IPS-NIHi7 (cell line): ENCODE data around the gene ARL6.
A peak's percentile ranks its signal among the peaks of the same experiment; 100 is the strongest.

ENCODE experiments used
- DNase-seq: peaks from one replicate; pipeline ENCODE4 v3.0.0; 2012; ENCODE audit warnings: mixed read lengths; ENCODE audit errors: extremely low spot score

ARL6 gene, protein sequence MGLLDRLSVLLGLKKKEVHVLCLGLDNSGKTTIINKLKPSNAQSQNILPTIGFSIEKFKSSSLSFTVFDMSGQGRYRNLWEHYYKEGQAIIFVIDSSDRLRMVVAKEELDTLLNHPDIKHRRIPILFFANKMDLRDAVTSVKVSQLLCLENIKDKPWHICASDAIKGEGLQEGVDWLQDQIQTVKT

DNA sequence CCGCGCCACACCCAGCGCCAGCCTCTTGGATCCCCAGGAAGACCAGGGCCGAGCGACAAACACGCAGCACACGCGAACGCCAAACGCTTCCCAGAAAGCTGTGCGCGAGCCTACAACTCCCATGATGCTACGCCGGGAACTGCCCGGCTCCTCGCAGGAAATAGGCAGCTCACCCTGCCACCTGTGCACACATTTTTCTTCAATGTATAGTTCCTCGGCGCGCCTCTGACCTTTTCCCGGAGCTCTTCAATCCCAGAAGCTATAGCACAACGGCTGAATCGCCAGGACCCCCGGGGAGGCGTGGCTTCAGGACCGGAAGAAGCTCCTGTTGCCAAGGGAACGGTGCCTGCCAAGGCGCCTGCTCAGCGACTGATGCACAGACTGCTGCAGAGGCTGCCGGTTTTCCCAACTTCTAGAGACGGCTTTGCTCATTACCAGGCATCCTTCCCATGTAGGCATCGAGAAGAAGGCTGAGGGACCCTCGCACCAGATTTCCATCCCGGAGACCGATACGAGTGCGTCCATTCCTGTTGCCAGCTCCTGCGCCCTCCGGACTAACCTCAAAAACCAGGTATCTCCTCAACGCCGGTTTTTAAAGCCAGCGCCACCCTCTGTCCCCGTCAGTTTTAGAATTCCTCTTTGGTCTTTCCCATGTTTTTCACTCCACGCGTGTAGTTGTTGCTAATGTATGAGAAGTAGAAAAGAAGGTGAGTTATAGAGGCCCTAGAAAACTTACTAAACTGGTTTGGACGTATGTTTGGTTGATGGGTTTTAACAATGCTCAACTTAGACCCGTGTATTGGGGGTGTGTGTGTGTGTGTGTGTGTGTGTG lies at the start of gene ARL6:
ARL6 (plus strand) TSS at position 352 of the 832 bp plus-strand sequence. CDS start 3,350 bp downstream, outside the sequence.
- peak; percentile 82 for DNase-seq

DNA sequence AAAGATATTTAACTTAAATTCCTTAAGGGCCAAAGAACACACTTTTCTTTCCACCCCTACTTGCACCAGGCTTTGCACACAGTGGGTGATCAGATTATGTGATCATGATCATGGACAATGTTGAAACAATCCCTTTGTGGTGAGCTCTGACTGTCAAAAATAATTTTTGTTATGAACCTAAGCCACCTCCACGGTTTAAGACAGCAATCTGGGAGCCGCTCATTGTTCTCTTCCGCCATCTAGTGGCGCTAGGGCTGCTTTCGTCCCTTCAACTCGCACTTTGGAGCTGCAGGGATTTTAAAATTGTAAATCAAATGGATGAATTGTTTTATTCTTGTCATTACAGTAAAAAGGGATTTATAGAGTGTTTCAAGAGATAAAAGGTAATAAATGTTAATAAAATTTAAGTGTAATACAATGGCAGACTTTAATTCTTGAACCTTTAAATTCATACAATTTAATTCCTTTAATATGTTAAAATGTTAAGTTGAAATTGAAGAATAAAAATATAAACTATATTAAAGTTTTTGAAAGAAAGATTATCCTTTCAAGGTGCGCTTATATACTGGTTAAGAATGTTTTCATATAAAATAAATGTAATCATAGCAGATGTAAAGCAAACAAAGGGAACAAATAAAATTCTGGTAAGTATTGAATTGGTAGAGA lies 45.3 kb upstream of the ARL6 start:
- DNase-seq = peak; percentile 70

DNA sequence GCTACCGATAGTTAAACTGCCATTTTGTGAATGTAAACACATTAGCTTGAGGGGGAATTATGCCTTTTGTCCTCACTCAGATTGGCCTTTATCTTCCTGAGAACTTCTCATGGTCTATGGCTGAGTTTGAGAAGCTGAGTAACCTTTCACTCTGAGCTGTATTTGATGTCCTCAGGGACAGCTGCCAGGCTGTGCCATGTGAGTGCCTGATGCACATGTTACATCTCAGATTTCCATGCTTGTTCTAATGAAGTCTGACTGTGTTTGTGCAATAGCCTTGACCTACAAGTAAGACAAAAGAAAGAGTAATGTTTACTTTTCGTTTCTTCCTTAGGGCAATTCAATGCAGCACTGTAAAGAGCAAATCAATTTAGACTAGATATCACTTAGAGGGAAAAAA lies 44.1 kb upstream of the ARL6 start:
- DNase-seq = no peak

DNA sequence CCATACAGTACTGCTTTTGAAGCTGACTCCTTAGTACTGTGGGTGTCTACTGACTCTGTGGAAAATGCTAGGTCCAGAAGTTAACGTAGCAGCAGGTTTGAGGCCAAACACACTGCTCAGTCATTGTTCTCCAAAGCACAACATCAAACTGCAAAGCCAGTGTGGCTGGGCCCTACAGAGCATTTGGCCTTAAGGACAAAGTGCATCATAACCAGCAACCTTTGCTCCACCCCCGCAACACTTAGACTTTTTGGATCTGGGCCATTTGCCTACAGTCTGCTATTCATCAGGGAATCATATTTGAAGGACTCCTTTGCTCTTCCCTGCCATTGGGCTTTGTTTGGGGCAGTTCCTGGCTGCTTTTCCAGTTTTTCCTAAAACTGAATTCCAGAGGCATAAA lies 43.1 kb upstream of the ARL6 start:
- DNase-seq = no peak

DNA sequence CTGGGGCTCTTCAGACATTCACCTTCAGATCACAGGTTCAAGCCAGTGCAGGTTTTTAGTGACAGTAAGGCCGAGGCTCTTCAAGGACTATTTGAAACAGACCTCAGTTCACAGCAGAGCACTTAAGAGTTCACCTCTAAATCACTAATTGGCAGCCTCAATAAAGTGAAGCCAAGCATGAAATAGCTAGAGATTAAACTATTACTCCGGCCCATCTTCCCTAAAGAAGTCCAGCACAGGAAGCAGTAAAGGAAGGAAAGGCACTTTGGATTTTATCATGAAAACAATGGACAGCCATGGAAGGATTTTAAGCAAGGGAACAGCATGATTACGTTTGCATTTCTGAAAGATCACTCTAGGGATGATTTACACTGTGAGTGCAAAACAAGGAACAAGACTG lies 27.6 kb upstream of the ARL6 start:
- no peak for DNase-seq

DNA sequence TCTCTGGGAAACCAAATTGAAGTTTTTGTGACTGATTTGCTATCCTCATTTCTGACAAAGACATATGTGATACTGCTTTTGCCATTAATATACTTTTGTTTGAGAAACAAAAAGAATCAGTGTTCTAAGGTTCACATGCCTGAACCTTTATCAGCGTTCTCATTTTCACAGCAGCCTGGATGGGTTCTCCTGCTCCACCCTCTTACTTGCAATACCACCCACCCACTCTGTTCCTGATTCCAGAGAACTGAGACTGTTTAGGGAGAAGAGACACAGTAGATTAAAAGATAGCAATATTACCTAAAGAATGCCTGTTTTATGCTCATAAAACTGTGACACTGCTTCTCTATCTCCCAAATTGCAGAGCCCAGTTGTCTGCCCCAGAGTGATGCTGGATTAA lies 25.8 kb upstream of the ARL6 start:
- DNase-seq = no peak

DNA sequence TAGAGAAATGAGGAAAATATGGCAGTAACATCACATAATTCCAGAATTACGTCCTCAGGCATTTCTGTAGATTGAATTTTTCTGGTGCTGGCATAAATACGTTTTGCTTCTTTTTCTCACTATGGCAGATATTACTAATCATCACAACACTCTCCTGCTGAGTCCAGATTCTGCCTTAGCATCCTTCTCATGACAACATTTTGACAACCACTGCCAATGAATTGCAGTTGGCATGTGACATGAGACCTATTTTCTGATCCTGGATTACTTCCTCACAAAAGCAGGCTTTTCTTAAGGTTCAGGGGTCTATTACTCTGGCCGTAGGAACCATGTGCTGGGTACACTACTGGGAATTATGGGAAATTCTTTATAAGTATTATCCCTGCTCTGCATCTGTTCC lies 22.5 kb upstream of the ARL6 start:
- no peak for DNase-seq

DNA sequence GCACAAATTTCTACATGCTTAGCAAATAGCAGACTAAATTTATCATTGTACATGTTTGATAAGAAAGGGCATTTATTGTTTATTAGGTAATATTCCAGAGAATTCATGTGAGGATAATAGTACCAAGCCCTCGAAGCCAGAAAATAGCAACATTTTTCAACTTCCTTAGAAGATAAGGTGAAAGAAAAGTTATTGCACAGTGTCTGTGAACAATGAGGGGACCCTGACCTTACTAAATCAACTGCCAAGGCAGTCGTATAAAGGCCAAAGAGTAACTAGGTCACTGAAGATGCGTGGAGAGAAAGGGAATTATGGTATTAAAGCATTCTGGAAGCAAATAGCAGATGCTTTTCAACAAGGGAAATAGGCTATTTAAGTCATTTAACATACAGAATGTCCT lies 20.3 kb upstream of the ARL6 start:
- DNase-seq = no peak

DNA sequence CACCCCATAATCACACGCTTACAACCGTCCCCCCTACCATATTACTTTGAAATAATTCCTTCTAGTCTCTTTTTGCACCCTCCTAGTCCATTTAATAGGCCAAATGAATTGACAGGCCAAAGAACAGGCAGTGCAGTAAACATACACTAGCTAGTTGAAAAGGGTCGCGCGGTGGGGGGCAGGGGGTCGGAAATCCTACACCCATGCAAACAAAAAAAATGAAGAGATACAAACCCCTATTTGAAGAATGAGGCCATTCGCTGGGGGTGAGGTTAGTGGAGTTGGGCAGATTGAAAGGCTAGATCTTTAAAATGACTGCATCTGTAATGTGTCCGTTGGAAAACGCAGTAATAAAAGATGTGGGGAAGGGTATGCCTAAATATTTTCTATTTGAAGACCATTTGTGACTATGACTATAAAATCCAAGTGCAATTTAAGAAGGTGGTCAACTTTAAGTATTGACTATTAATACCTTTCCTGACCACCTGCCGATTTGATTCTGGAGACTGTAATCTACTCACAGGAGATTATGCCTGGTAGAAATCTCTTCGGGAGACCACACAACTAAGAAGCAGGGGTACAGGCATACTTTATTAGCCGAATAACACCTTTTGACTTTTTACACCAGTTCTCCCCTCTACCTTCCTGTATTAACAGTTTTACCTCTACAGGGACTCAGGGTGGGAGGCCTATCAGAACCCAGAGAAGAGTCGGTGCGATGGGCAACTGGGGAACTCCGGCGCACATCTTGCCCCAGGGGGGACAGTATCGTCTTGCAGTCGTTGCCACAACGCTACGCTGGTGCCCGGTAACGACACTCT lies 762 bp upstream of the ARL6 start:
- no peak for DNase-seq

DNA sequence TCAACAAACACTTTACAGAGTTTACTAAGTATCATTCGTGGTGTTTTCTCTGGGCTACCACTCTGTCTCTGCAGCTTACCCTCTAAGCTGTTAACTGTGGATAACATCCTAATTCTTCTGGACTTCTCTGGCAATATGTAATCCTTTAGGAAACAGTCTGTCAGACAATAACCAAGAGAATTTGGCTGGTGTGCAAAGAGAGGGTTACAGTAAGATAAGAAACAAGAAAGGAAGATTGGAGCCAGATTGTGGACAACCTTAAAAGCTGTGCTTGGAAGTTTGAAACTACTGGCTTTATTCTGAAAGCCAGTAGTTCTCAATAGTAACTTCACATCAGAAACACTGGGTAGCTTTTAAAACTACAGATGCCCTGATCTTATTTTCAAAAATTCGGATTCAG lies 778 bp downstream of the ARL6 start:
- no peak for DNase-seq

DNA sequence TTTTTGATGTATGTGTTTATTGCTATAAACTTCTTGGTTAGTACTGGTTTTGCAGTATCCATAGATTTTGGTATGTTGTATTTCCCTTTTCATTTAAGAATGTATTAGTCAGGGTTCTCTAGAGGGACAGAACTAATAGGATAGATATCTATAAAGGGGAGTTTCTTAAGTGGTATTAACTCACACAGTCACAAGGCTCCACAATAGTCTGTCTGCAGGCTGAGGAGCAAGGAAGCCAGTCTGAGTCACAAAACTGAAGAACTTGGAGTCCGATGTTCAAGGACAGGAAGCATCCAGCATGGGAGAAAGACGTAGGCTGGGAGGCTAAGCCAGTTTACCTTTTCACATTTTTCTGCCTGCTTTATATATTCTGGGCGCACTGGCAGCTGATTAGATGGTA lies 8.4 kb downstream of the ARL6 start:
- no peak for DNase-seq

DNA sequence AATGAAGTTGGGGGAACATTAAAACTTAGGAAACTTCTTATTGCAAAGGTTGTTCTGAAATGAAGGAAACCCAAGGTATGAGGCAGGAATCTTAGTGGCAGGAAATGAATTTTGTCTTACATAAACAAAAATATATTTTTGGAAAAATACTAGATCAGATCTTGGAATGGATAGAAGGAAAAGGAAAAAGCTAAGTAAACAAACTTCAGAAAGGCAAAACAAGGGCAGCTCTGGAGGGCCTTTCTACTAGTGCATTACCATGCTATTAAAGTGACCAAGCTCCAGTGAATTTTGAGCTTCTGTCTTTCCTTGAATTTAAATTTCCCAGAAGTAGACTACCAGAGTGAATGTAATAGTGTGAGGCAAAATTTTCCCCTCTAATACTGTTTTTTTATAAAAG lies 13.6 kb downstream of the ARL6 start:
- DNase-seq = no peak

DNA sequence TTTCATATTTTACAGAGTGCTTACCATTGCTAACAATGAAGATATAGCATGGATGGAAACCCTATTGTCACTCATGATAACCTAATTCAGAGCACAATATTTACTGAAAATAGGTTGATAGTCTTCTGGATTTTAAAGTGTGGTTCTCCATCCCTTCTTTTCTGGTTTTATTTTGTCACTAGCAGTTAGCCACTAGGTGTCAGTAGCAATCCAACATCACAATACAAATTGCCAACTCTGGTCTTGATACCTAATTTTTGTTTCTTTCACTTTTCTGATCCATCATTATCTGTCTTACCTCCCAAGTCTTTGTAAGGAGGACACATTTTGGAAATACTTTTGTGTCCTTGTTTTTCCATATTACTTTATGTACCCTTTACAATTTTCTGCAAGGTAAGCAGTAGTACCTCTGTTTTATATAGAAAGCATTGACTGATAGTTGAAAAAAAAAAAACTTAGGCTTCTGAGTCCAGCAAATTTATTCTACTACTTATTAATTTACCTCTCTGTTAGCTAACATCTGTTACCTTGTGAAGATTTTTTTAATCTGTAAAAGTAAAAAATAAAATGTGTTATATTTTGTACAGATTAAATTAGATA lies 29.0 kb downstream of the ARL6 start:
- DNase-seq = peak; percentile 20

DNA sequence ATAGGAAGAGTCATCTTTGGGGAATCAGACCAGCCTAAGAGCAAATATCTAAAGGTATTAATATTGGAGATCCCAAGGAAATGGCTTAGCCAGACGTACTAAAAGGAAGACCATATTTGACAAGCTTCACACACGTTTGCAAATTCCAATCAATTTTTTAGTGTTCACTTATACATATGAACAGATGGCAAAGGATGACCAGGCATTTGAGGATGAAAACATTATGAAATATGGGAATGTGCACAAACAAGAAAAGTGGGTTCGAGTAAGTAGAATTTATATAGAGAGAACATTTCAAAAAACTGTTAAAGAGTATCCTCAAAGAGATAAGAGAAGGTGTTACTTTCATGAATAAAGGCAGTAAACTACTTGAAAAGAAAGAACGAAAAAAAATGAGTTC lies 31.4 kb downstream of the ARL6 start:
- no peak for DNase-seq

DNA sequence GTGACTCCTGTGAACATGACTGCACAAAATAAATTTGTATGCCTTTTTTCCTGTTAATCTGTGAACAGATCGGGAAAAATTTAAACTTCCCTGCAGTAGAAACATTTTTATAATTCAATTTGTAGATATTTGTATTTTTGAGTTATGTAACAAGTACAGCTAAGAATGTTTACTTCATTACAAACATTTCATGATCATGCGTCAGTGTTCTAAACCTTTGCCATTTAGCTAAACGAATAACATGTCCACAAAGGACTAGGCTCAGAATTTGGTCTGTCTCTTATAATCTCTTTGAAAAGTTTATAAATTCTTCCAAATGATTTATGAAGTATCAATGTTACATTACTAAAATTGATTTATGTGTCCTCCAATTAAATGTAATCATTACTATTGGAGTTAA lies 39.9 kb downstream of the ARL6 start:
- DNase-seq = no peak

DNA sequence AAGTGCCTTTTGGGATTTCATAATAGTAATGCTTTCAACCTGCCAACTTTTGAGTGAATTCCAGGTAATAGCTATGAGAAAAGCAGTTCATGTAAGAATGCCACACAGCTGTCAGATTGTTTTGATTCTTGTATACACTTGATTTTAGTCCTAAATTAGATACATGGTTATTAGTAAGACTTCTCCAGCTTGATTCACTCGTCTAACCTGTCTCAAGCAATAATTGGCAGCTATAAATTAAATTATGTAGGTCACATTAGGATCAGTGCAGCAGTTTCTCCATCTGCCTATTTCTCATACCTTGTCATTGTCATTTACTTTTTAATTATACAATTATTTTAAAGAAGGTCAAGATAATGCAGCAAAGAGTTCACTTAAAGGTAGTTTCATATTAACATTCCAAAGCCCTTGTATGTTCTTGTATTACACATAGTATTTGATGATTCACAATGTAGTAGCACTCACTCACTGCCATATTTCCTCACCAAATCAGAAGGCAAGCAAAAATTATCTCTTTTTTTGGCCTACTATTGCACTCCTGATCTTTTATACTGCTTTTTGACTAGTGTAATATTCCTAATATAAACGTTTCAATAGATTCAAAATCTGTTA lies 46.3 kb downstream of the ARL6 start:
- DNase-seq = no peak

DNA sequence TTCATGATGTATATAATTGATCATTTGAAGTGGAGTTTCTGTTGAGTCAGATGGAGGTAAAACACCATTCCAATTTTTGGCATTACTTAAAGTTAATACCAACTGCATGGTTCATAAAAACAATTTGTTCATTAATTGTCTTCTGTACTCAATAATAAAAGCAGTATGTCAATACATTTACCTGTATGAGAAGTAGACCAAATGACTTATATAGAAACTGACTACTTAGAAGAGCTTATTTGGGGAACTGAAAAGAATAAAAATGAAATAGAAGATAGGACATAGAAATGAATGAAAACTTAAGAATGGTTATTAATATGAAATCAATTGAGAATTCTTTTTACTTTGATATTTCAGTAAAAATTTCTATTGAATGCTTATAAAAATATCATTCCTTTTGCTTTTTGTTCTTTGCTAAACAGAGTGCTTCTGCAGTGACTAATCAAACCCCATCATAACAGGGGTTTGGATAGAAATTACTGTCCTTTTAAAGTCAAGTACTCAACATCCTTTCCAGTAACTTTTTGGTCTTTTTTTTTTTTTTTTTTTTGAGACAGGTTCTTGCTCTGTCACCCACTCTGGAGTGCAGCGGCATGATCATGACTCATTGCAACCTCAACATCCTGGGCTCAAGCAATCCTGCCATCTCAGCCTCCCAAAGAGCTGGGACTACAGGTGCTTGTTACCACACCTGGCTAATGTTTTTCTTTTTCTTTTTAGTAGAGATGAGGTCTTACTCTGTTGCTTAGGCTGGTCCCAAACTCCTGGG lies 50.8 kb downstream of the ARL6 start:
- no peak for DNase-seq

DNA sequence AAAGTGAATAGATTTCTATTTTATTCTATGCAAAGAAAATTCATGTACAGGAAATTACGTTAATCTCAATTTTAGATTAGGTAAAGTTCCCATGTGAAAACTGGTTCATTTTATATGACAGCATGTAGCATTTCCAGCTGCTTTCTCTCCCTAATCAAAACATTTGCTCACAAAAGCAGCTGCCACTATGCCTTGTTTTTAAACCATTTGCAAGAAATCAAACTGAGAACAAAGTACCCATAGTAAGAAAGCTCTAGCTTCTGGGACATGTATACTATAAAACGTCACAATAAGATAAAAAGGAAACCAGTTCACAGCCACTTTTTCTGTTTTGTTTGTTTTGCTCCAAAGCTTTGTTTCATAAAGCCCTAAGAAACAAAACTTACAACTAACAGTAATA lies 52.3 kb downstream of the ARL6 start:
- DNase-seq = no peak

DNA sequence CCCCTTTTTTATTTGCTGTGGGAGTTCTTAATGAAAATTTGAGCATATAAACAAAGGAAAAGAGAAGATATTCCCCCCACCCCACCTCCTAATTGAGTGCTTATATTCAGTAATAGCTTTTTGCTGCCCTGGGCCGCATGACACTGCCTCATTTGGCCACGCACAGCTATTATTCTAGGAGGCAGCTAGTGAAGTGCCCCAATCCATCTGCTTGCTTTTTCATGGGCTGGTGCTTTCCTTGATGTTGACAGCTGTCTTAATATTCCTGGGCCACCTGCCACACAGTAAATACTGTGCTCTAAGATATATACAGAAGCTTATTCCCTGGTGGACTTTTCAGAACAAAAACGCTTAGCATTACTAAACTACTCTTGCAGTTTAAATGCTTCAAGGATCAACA lies 53.4 kb downstream of the ARL6 start:
- DNase-seq = no peak

DNA sequence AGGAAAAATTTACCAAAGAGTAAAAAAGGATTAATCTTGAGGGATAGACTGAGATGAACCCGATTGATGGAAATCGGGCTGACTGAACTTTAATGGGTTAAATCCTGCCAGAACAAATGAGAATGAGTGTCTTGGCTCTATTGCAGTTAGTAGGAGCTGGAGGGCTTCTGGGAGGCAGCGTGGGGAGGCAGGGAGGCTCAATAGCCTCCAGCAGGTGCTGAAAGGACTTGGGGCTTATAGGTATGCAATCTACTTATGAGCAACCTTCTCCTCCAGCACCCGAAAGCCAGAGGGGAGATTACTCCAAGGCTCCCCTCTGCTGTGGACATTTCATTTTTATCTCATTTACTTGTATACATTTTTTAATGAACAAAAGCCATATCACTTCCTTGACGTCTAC lies 56.2 kb downstream of the ARL6 start:
- no peak for DNase-seq
